Measurements from ENCODE around the gene TMOD3. TPM values are rescaled to one million over a fixed set of nuclear protein-coding genes. Genes with fewer than 3 reads are reported as not detected.
"Not testable (repeated sequence)": the region's sequence is repeated elsewhere in the genome, so short reads cannot be mapped to it uniquely, and the experiment has no call there.

The TMOD3 gene
- total and polyA plus RNA-seq, 2 experiments from 2014 or later = 27.2 to 38.3 TPM

- Histone ChIP-seq H3K36me3 (replicated peaks; ENCODE audit: insufficient read depth, low read depth) (no peaks in the 10 kb centered on the region), H3K9me2 (replicated peaks; ENCODE audit: insufficient read depth) (no peaks in the 10 kb centered on the region), H3K27me3 (no peaks in the 10 kb centered on the region), H3K27ac (no peak overlapping the region), H3K4me2 (no peak overlapping the region), H3K9me3 (ENCODE audit: low read depth) (no peaks in the 10 kb centered on the region), H3K79me2 (no peaks in the 10 kb centered on the region), H2AFZ (no peak overlapping the region), H3K4me3 (no peak overlapping the region), H4K20me1 (ENCODE audit: insufficient read depth, poor library complexity, severe bottlenecking) (no peaks in the 10 kb centered on the region), H3K4me1 (ENCODE audit: insufficient read depth) (no peaks in the 10 kb centered on the region)
- WGBS (ENCODE audit: low lambda C conversion rate, missing lambda C conversion rate) = 81% methylated on average over 7 of the region's 7 CpGs
- peak; percentile 15 for DNase-seq (ENCODE audit: low spot score)
- TF ChIP-seq EZH2 (IDR thresholded peaks at IDR 0.05; ENCODE audit: borderline replicate concordance) (no peak), CTCF (IDR thresholded peaks at IDR 0.05; ENCODE audit: poor library complexity) (peak; percentile 21)
These were observed 47.0 kb upstream of the TMOD3 start for GRCh38 chr15:51782357-51782896.

DNA sequence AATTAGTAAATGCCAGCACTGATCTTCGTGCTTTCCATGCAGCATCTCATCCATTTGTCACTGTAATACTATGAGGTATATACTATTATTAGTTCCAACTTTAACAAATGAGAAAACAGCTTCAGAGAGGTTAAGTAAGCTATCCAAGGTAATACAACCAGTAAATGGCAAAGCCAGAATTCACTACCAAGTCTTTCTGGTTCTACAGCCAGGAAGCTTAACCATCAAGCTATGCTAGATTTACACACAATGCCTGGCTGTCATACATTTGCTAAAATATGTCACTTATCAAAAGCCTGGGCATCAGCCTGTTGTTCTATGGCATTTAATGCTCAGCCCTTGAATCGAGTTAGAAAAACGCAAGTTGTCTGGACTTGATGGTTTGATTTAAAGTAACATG, 45.5 kb upstream of the TMOD3 start:
- 86% methylated on average over 3 of the region's 3 CpGs for WGBS (ENCODE audit: low lambda C conversion rate, missing lambda C conversion rate)
- DNase-seq (ENCODE audit: low spot score) = no peak
- Histone ChIP-seq H3K4me1 (ENCODE audit: insufficient read depth) (no peaks in the 10 kb centered on the region), H2AFZ (no peak overlapping the region), H3K79me2 (no peaks in the 10 kb centered on the region), H3K36me3 (replicated peaks; ENCODE audit: insufficient read depth, low read depth) (no peaks in the 10 kb centered on the region), H3K9me3 (ENCODE audit: low read depth) (no peaks in the 10 kb centered on the region), H3K27ac (no peak overlapping the region), H4K20me1 (ENCODE audit: insufficient read depth, poor library complexity, severe bottlenecking) (no peaks in the 10 kb centered on the region), H3K4me2 (no peak overlapping the region), H3K27me3 (no peaks in the 10 kb centered on the region), H3K4me3 (no peak overlapping the region), H3K9me2 (replicated peaks; ENCODE audit: insufficient read depth) (no peaks in the 10 kb centered on the region)
- TF ChIP-seq EZH2phosphoT487 (IDR thresholded peaks at IDR 0.05; ENCODE audit: low read depth, severe bottlenecking, unreplicated experiment) = no peak
- no peak for TF ChIP-seq CTCF (IDR thresholded peaks at IDR 0.05; ENCODE audit: poor library complexity)
- no peak for TF ChIP-seq EZH2 (IDR thresholded peaks at IDR 0.05; ENCODE audit: borderline replicate concordance)

DNA sequence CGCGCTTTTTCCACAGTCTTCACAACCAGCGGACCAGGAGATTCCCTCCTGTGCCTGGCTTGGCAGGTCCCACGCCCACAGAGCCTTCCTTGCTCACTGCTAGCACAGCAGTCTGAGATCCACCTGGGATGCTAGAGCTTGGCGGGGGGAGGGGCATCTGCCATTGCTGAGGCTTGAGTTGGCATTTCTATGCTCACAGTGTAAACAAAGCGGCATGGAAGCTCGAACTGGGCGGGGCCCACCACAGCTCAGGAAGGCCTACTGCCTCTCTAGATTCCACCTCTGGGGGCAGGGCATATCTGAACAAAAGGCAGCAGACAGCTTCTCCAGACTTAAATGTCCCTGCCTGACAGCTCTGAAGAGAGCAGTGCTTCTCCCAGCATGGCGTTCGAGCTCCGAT, 42.3 kb upstream of the TMOD3 start:
- 85% methylated on average over 11 of the region's 11 CpGs for WGBS (ENCODE audit: low lambda C conversion rate, missing lambda C conversion rate)
- not testable (repeated sequence) for H3K27ac ChIP-seq; H3K4me3 ChIP-seq; H3K79me2 ChIP-seq; H3K4me1 ChIP-seq (ENCODE audit: insufficient read depth); H3K4me2 ChIP-seq; H2AFZ ChIP-seq; H4K20me1 ChIP-seq (ENCODE audit: insufficient read depth, poor library complexity, severe bottlenecking); H3K9me2 ChIP-seq (replicated peaks; ENCODE audit: insufficient read depth); H3K27me3 ChIP-seq; H3K9me3 ChIP-seq (ENCODE audit: low read depth); H3K36me3 ChIP-seq (replicated peaks; ENCODE audit: insufficient read depth, low read depth); DNase-seq (ENCODE audit: low spot score)

DNA sequence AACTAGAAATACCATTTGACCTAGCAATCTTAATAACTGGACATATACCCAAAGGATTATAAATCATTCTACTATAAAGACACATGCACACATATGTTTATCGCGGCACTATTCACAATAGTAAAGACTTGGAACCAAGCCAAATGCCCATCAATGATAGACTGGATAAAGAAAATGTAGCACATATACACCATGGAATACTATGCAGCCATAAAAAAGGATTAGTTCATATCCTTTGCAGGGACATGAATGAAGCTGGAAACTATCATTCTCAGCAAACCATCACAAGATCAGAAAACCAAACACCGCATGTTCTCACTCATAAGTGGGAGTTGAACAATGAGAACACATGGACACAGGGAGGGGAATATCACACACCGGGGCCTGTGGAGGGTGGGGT, 37.0 kb upstream of the TMOD3 start:
- H3K27ac ChIP-seq = not testable (repeated sequence)

More for the DNA sequence above, 37.0 kb upstream of the TMOD3 start:
- not testable (repeated sequence) for H2AFZ ChIP-seq; H3K4me1 ChIP-seq (ENCODE audit: insufficient read depth); H4K20me1 ChIP-seq (ENCODE audit: insufficient read depth, poor library complexity, severe bottlenecking); H3K9me3 ChIP-seq (ENCODE audit: low read depth); H3K27me3 ChIP-seq; H3K4me2 ChIP-seq; H3K79me2 ChIP-seq; DNase-seq (ENCODE audit: low spot score); H3K36me3 ChIP-seq (replicated peaks; ENCODE audit: insufficient read depth, low read depth); H3K4me3 ChIP-seq; H3K9me2 ChIP-seq (replicated peaks; ENCODE audit: insufficient read depth)
- WGBS (ENCODE audit: low lambda C conversion rate, missing lambda C conversion rate) = 95% methylated on average over 4 of the region's 4 CpGs
